Smooth muscle cell (in vitro differentiated cells): ENCODE measurements around the gene MAPK8IP3. TPM values are rescaled to one million over a fixed set of nuclear protein-coding genes. Genes with fewer than 3 reads are reported as not detected.

Experiments
- DNase-seq: peaks from one replicate; lab custom pipeline; 2025; ENCODE audit not compliant: unreplicated experiment; lab: John Stamatoyannopoulos, UW
- H2AFZ ChIP-seq: fragments of 200-600 bp; sonication (generic); 2 replicates; pipeline ENCODE4 v1.6.0; 2016; ENCODE audit warnings: antibody characterized with exemption, low read depth, mild to moderate bottlenecking
- H3F3A ChIP-seq: fragments of 200-600 bp; sonication (generic); 2 replicates; pipeline ENCODE4 v1.6.0; 2017; ENCODE audit warnings: antibody characterized with exemption, low read depth
- H3K27ac ChIP-seq: fragments of 200-600 bp; sonication (generic); 2 replicates; pipeline ENCODE4 v1.5.1; 2016; ENCODE audit warnings: low read depth, mild to moderate bottlenecking
- H3K27me3 ChIP-seq: fragments of 200-600 bp; sonication (generic); 2 replicates; pipeline ENCODE4 v1.6.1; 2016; ENCODE audit warnings: low read depth, mild to moderate bottlenecking
- H3K36me3 ChIP-seq: fragments of 200-600 bp; sonication (generic); 2 replicates; pipeline ENCODE4 v1.5.1; 2016; ENCODE audit warnings: low read depth
- H3K4me1 ChIP-seq: fragments of 200-600 bp; sonication (generic); 2 replicates; pipeline ENCODE4 v1.5.1; 2016; ENCODE audit warnings: low read depth
- H3K4me2 ChIP-seq: fragments of 200-600 bp; sonication (generic); 2 replicates; pipeline ENCODE4 v1.6.0; 2016; ENCODE audit warnings: mild to moderate bottlenecking
- H3K4me3 ChIP-seq: fragments of 200-600 bp; sonication (generic); 2 replicates; pipeline ENCODE4 v1.5.1; 2016; ENCODE audit warnings: mild to moderate bottlenecking
- H3K79me2 ChIP-seq: fragments of 200-600 bp; sonication (generic); 2 replicates; pipeline ENCODE4 v1.6.0; 2016; ENCODE audit warnings: low read depth, mild to moderate bottlenecking
- H3K9ac ChIP-seq: fragments of 200-600 bp; sonication (generic); 2 replicates; pipeline ENCODE4 v1.6.0; 2016; ENCODE audit warnings: low read depth
- H3K9me3 ChIP-seq: fragments of 200-600 bp; sonication (generic); replicated peaks from 2 replicates; pipeline ENCODE4 v1.5.1; 2016; ENCODE audit warnings: low read depth
- H4K20me1 ChIP-seq: fragments of 200-600 bp; sonication (generic); 2 replicates; pipeline ENCODE4 v1.6.0; 2016; ENCODE audit warnings: low read depth
- CTCF ChIP-seq: fragments of 200-600 bp; sonication (generic); IDR thresholded peaks from 2 replicates; pipeline ENCODE4 v1.5.1; 2017; ENCODE audit warnings: borderline replicate concordance, mild to moderate bottlenecking, antibody characterized with exemption; ENCODE audit not compliant: insufficient read depth, poor library complexity, severe bottlenecking
- WGBS: methylation state at CpG from one replicate; pipeline ENCODE4 v1.1.7; 2016; ENCODE audit warnings: low lambda C conversion rate; 5-methylcytosine and 5-hydroxymethylcytosine counted together
- polyA plus RNA-seq: library from polyadenylated mRNA; unstranded; fragments of >200 nt; fragmentation: Nextera tagmentation; extraction: Ambion mirVana; gene quantifications from 2 replicates; pipeline ENCODE4 v1.2.1, GENCODE V29; 2016
- total RNA-seq: library from RNA; depleted of rRNA; stranded (reverse); fragments of >200 nt; gene quantifications from 2 replicates; pipeline ENCODE4 v1.2.3, GENCODE V29; 2014

The MAPK8IP3 gene
- total and polyA plus RNA-seq, 2 experiments from 2014 or later, result 43.6 to 47.8 TPM

DNA sequence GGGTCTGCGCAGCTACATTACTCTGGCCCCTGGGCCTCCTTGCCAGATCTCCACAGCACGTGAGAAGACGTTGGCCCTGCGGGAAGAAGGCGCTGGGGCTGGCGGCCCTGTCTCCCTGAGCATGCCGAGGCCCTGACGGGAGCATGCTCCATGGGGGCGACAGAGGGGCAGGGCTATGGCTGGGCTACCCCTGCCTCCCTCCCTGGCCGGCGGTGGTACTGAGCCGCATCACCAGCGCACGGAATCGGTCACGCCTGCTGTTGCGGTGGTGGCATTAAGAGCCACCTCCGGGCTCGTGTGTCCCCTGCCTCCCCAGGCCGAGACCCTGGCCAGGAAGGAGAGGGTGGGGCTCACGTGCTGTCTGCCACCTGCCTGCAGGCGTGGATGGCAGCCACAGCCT, 28.1 kb downstream of the MAPK8IP3 start:
- H3K9ac ChIP-seq, result no peak overlapping the region
- no peaks in the 10 kb centered on the region for H3K79me2 ChIP-seq
- no peak overlapping the region for H3K4me3 ChIP-seq
- peaks cover 16% of the 10 kb centered on the region for H3F3A ChIP-seq
- H4K20me1 ChIP-seq, result peaks cover 15% of the 10 kb centered on the region
- 96% methylated on average over 22 of the region's 22 CpGs for WGBS
- no peak overlapping the region for H2AFZ ChIP-seq
- no peak for DNase-seq
- no peaks in the 10 kb centered on the region for H3K9me3 ChIP-seq
- no peak for TF ChIP-seq CTCF
- H3K4me1 ChIP-seq, result no peaks in the 10 kb centered on the region
- H3K4me2 ChIP-seq, result no peak overlapping the region
- H3K27me3 ChIP-seq, result no peaks in the 10 kb centered on the region
- no peaks in the 10 kb centered on the region for H3K36me3 ChIP-seq
- no peak overlapping the region for H3K27ac ChIP-seq

GRCh38 chr16:1734816-1735215, 28.8 kb downstream of the MAPK8IP3 start:
- no peak for TF ChIP-seq CTCF
- H4K20me1 ChIP-seq, result peaks cover 15% of the 10 kb centered on the region
- no peak overlapping the region for H3K9ac ChIP-seq
- H3K4me1 ChIP-seq, result no peaks in the 10 kb centered on the region
- H3K9me3 ChIP-seq, result no peaks in the 10 kb centered on the region
- H3K4me3 ChIP-seq, result no peak overlapping the region
- DNase-seq, result no peak
- WGBS, result over 99% methylated on average over 22 of the region's 22 CpGs
- no peak overlapping the region for H3K27ac ChIP-seq
- H3F3A ChIP-seq, result peaks cover 16% of the 10 kb centered on the region
- H3K27me3 ChIP-seq, result no peaks in the 10 kb centered on the region
- H2AFZ ChIP-seq, result no peak overlapping the region
- no peaks in the 10 kb centered on the region for H3K36me3 ChIP-seq
- H3K4me2 ChIP-seq, result no peak overlapping the region
- H3K79me2 ChIP-seq, result no peaks in the 10 kb centered on the region

DNA sequence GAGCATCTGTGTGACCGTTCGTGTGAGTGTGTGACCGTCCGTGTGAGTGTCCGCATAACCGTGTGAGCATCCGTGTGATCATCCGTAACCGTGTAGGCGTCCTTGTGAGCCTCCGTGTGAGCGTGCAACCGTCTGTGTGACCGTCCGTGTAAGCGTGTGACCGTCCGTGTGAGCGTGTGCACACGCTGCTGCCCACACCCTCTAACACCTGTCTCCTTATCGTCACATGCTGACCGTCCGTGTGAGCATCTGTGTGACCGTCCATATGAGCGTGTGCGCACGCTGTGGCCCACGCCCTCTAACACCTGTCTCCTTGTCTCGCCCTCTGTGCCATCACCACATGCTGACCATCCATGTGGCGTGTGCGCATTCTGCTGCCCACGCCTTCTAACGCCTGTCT, 34.2 kb downstream of the MAPK8IP3 start:
- H3F3A ChIP-seq, result peaks cover 12% of the 10 kb centered on the region
- no peaks in the 10 kb centered on the region for H3K9me3 ChIP-seq
- H4K20me1 ChIP-seq, result peaks cover 3% of the 10 kb centered on the region
- 97% methylated on average over 33 of the region's 33 CpGs for WGBS
- DNase-seq, result no peak
- no peak overlapping the region for H2AFZ ChIP-seq
- H3K27ac ChIP-seq, result no peak overlapping the region
- no peak overlapping the region for H3K9ac ChIP-seq
- no peaks in the 10 kb centered on the region for H3K36me3 ChIP-seq
- no peak for TF ChIP-seq CTCF
- H3K4me2 ChIP-seq, result no peak overlapping the region
- H3K27me3 ChIP-seq, result no peaks in the 10 kb centered on the region
- H3K4me1 ChIP-seq, result no peaks in the 10 kb centered on the region
- no peak overlapping the region for H3K4me3 ChIP-seq
- no peaks in the 10 kb centered on the region for H3K79me2 ChIP-seq

DNA sequence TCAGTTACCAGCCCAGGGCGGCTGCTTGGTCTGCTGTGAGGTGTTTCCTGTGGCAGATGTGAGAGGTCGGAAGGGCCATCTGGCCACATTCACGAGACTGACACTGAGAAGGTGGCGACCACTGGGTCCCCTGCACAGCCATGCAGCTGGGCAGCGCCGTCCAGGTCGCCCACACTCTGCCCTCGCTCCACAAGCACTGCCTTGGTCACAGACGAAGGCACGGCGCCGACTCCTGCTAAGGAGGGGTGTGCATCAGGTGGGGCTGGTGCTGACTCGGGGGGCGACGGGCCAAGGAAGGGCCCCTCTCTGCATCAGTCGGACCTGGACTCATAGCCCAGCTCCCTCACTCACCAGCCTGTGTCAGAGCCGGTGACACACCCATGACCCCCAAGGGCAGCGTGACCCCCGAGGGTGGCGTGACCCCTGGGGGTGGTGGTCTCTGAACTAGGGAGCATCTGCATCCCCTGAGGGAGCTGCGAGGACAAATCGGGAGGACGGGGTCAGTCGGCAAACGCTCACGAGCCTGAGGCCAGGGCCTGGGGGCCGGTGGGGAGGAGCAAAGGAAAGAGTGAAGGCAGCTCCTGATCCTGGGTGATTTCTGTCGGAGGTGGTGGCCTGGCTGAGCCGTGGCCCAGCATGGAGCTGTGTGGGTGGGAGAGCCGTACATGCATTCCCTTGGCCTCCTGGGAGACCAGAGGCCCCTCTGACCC, 34.9 kb downstream of the MAPK8IP3 start:
- Histone ChIP-seq H3K79me2 (no peaks in the 10 kb centered on the region), H3K9me3 (no peaks in the 10 kb centered on the region), H3K27me3 (no peaks in the 10 kb centered on the region), H3K36me3 (no peaks in the 10 kb centered on the region), H3K27ac (no peak overlapping the region), H3K4me1 (no peaks in the 10 kb centered on the region), H4K20me1 (no peaks in the 10 kb centered on the region), H3F3A (peaks cover 6% of the 10 kb centered on the region), H2AFZ (no peak overlapping the region), H3K4me2 (no peak overlapping the region), H3K4me3 (no peak overlapping the region), H3K9ac (no peak overlapping the region)
- no peak for DNase-seq
- WGBS, result 99% methylated on average over 29 of the region's 30 CpGs
- no peak for TF ChIP-seq CTCF
